ENCODE data around the gene PIK3CB. TPM values are rescaled to one million over a fixed set of nuclear protein-coding genes. Genes with fewer than 3 reads are reported as not detected.

PIK3CB gene
- total RNA-seq, 4 donors from 2014 or later: 20.3 to 46.4 (median 37.3) TPM

GRCh38 chr3:138767498-138768104 is 67.1 kb downstream of the PIK3CB start:
- TF ChIP-seq CTCF (IDR thresholded peaks at IDR 0.05) (no peak), POLR2AphosphoS5 (IDR thresholded peaks at IDR 0.05) (no peak), POLR2A (IDR thresholded peaks at IDR 0.05) (no peak), EP300 (IDR thresholded peaks at IDR 0.05) (no peak)
- H3K4me1 ChIP-seq: no peaks in the 10 kb centered on the region
- H3K27ac ChIP-seq: no peak overlapping the region
- no peak overlapping the region for H3K4me3 ChIP-seq
- H3K9me3 ChIP-seq: peaks cover 0 to 7% (median 0%) of the 10 kb centered on the region in 3 donors
- H3K27me3 ChIP-seq: no peaks in the 10 kb centered on the region
- H3K36me3 ChIP-seq: peaks cover 0 to 18% of the 10 kb centered on the region in 2 donors
- no peak for ATAC-seq
- 100% methylated on average over 2 to 4 of the region's 11 CpGs for WGBS, 2 donors (ENCODE audit: low coverage in 1 of 2)

- 84 to 100% methylated on average over 2 of the region's 2 CpGs for WGBS, 2 donors (ENCODE audit: low coverage in 1 of 2)
- Histone ChIP-seq H3K4me3 (no peak overlapping the region), H3K9me3 (no peaks in the 10 kb centered on the region), H3K27ac (no peak overlapping the region), H3K36me3 (peaks cover 0 to 6% of the 10 kb centered on the region in 2 donors), H3K27me3 (no peaks in the 10 kb centered on the region), H3K4me1 (no peaks in the 10 kb centered on the region)
- ATAC-seq: no peak
- TF ChIP-seq POLR2AphosphoS5 (IDR thresholded peaks at IDR 0.05): no peak
- no peak for TF ChIP-seq CTCF (IDR thresholded peaks at IDR 0.05)
- no peak for TF ChIP-seq POLR2A (IDR thresholded peaks at IDR 0.05)
- no peak for TF ChIP-seq EP300 (IDR thresholded peaks at IDR 0.05)
These were observed 73.7 kb downstream of the PIK3CB start for GRCh38 chr3:138761002-138761401.

- WGBS, 2 donors (ENCODE audit: low coverage in 1 of 2): 78 to 81% methylated on average over 2 of the region's 2 CpGs
- no peaks in the 10 kb centered on the region for H3K9me3 ChIP-seq
- H3K4me1 ChIP-seq: no peaks in the 10 kb centered on the region
- no peak for ATAC-seq
- no peak for TF ChIP-seq POLR2AphosphoS5 (IDR thresholded peaks at IDR 0.05)
- no peak overlapping the region for H3K4me3 ChIP-seq
- no peak overlapping the region for H3K27ac ChIP-seq
- H3K36me3 ChIP-seq: peaks cover 0 to 38% of the 10 kb centered on the region in 2 donors
- no peaks in the 10 kb centered on the region for H3K27me3 ChIP-seq
These were observed 86.5 kb downstream of the PIK3CB start for GRCh38 chr3:138748190-138748589.

DNA sequence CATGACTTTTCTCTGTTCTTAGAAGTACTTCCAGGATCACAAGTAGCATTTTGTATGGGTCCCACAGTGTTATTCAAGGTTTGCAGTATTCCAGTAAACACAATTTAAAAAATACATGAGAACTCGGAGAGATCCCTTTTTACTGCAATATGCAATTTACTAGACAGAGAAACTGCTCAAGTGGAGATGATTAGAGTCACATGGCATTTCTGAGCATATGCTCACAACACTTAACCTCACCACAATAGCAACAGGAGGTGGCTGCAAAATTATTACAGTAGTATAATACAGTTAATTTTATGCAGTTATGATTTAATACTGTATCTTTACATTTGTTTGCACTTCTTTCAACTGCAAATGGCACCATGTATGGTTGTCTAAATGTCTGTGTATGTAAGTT is 87.5 kb downstream of the PIK3CB start:
- no peak for TF ChIP-seq POLR2AphosphoS5 (IDR thresholded peaks at IDR 0.05)
- TF ChIP-seq EP300 (IDR thresholded peaks at IDR 0.05): no peak
- Histone ChIP-seq H3K4me3 (no peak overlapping the region), H3K27ac (no peak overlapping the region), H3K36me3 (peaks cover 0 to 31% of the 10 kb centered on the region in 2 donors), H3K27me3 (no peaks in the 10 kb centered on the region), H3K4me1 (no peaks in the 10 kb centered on the region), H3K9me3 (no peaks in the 10 kb centered on the region)
- ATAC-seq: no peak
- WGBS, 2 donors (ENCODE audit: low coverage in 1 of 2): 64 to 78% methylated on average over 1 of the region's 1 CpG

- Histone ChIP-seq H3K27ac (no peak overlapping the region), H3K27me3 (no peaks in the 10 kb centered on the region), H3K36me3 (peaks cover 0 to 47% of the 10 kb centered on the region in 2 donors), H3K4me1 (no peaks in the 10 kb centered on the region), H3K9me3 (no peaks in the 10 kb centered on the region), H3K4me3 (no peak overlapping the region)
- ATAC-seq: no peak
- 75 to 88% methylated on average over 3 to 4 of the region's 5 CpGs for WGBS, 2 donors (ENCODE audit: low coverage in 1 of 2)
- TF ChIP-seq CTCF (IDR thresholded peaks at IDR 0.05) (no peak), POLR2A (IDR thresholded peaks at IDR 0.05) (no peak), EP300 (IDR thresholded peaks at IDR 0.05) (no peak), POLR2AphosphoS5 (IDR thresholded peaks at IDR 0.05) (no peak)
These were observed 94.7 kb downstream of the PIK3CB start for GRCh38 chr3:138740072-138740471.

DNA sequence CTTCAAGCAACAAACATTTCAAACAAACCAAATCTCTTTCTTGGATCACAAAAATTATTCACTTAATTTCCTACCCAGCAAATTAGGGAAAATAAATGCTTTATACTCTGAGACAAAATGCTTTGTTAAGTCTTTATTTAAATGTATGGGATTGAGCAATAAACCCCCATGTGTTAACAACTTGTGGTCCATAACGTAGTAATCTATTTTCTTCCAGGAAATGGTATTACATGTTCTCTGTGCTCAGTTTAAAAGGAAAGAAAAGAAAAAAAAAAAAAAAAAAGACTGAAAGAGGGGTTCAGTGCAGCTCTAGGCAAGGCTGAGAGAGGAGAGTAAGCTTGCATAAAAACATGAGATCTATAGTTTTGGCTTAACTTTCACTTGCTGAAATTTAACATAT is 102.3 kb downstream of the PIK3CB start:
- Histone ChIP-seq H3K9me3 (no peaks in the 10 kb centered on the region), H3K4me1 (no peaks in the 10 kb centered on the region), H3K4me3 (no peak overlapping the region), H3K27me3 (no peaks in the 10 kb centered on the region), H3K27ac (no peak overlapping the region), H3K36me3 (peaks cover 0 to 41% of the 10 kb centered on the region in 2 donors)
- TF ChIP-seq POLR2AphosphoS5 (IDR thresholded peaks at IDR 0.05) (no peak), EP300 (IDR thresholded peaks at IDR 0.05) (no peak), POLR2A (IDR thresholded peaks at IDR 0.05) (no peak), CTCF (IDR thresholded peaks at IDR 0.05) (no peak)
- ATAC-seq: no peak
- 81 to 88% methylated on average over 1 of the region's 1 CpG for WGBS, 2 donors (ENCODE audit: low coverage in 1 of 2)
